KBM-7 (cell line): ENCODE measurements around the gene CRIM1.

Experiments used
- DNase-seq: peaks from one replicate; pipeline ENCODE4 v3.0.0-alpha.2; 2015
- in situ Hi-C: fragments of 300-500 bp; cut with MboI; formaldehyde crosslinking; loops from 2 replicates; pipeline ENCODE4 v1.14.3; 2020; ENCODE audit warnings: low sequenced_read_pairs, low pct_unique_long_range_greater_than_20kb, mixed read lengths

Gene CRIM1

DNA sequence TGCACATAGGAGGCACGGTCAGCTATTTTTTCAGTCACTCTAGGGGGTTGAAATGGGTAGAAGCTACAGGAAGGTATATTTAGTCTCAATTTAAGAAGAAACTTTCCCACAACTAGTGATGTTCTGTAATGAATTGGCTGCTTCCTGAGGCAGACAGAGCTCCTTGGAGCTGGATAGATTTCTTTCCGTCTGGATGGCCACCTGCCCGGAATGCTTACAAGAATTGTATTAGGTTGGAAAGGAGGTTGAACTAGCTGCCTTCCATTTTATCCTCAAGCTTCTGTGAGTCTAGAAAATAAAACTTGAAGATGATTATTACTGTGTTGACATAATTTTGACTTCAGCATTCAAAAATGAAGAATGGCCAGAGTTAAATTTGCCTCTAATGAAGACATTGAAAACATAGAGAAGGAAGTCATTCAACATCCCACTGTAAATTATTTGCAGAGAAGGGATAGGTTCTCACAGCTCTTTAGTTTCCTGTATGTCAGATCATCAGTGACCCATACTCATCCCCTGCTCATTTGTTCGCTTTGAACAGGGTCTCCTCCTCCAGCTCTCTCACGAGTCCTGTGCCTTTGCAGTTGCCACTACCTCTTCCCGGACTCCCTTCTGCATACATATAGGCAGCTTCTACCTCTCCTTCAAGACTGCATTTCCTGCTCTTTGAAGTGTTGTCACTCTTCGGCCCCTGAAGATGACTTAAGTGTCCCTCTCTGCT, 88.8 kb downstream of the CRIM1 start:
- no peak for DNase-seq
- in situ Hi-C loops: no loop called here

DNA sequence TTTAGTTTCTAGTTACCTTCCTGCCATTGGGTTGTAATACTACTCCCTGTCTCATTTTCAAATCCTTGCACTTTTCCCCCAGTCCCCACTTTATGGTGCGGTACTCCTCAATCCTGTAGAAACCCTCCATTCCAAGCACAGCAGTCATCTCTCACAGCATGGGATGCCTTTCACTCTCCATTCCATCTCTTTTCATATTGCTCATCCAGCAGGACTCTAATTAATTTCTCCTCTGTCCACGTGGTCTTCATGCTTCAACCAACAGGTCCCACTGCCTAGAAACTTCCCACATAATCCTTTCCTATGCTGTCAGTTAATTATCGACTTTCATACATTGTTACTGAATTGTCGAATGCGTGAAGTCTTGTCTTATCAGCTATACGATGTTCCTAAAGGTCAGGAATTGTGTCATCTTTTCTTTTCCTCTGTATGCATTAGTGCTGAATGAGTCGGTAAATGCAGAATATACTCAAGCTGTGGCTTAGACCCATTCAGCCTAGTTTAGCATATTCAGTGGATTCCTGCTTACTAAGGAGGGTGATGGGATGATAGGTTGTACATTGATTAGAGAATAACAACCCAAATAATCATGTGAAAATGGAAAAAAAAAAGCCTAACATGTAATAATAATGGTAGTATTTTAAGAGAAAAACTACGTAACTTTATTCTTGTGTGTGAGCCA, 89.7 kb downstream of the CRIM1 start:
- DNase-seq: no peak
- in situ Hi-C loops: no loop called here

DNA sequence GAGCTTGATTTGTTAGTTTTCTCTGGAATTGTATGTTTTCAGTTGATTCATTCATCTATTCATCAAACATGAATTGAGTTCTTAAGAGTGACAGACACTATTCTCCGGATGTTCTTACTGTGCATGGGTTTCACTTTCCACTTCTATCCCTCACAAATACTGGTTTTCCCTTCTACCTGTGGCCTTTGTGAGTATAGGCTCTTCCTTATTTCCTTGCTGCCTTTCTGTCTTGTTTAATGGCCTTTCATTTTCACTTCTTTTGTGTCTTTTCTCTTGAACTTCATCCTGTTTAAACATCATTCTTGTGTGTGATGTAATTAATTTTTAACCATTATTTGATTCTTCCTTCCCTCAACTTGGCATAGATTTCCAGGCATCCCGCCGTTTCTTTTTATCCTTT, 90.7 kb downstream of the CRIM1 start:
- in situ Hi-C loops: no loop called here
- no peak for DNase-seq

DNA sequence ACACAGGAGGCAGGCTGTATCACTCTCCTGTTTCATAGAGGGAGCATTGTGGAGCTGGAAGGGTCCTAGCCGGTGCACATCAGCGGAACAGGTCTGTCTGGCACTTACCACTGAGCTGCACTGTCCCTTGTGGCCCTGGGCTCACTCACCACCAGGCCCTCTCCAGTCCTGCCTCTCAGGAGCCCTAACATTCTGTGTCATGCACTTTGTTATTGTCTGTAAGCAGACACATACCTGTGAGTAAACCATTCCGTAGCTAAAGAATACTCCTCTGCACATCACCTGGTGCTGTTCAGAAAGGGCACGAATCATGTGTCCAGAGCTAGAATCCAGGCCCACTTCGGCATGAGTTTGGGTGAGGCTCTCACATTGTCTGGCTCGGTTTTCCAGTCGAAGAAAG, 93.6 kb downstream of the CRIM1 start:
- in situ Hi-C loops: no loop called here

DNA sequence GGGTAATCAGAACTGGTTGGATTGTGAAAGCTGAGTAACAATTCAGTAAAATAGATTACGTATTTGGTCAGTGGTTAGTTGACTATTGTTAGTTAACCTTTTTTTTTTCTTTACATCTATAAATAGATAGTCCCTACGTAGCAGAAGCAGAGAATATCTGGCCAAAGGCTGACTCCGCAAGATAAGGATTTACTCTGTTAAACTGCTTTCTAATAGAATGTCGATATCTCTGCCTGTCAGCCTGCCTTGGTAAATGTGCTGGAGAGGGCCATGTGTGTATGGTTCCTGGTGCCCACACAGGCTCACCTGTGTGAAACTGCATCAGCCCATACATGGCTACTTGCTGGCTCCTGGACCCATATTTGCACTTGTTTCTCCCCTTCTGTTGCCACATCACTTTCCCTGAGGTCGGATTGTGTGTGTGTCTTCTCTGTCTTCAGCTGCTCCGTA, 94.4 kb downstream of the CRIM1 start:
- in situ Hi-C loops: no loop called here
- no peak for DNase-seq

More for the DNA sequence above, 93.6 kb downstream of the CRIM1 start:
- no peak for DNase-seq

DNA sequence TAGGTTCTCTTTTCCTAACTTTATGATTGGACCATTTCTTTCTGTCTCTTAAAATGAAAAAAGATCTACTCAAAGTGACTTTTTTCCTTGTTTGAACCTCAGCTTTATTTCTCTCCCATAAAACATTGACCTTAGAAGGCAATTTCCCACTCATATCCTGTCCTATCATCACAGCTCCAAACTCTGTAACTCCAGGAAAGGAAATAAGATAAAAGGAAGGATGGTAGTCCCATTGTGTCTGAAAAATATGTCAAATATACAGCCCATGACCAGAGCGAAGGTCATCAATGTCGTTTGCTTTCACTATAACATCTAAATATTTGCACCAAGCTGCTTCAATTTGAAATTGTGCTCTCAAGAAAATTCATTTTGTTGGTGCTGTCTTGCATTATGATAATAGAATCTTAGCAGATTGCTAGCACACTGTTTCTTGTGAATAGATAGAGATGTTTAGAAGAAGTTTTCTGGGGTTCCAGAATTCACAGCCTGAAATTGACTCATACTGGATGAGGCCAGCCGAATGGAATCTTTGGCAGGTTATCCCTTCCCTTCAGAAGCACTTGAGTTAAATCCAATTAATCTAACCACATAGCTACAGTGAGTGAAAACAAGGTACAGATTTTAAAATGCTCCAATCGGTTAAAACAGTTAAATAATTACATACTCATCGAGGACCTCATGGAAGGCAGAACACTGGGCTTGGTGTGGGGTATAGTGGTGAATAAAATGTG, 95.1 kb downstream of the CRIM1 start:
- no peak for DNase-seq
- in situ Hi-C loops: no loop called here

DNA sequence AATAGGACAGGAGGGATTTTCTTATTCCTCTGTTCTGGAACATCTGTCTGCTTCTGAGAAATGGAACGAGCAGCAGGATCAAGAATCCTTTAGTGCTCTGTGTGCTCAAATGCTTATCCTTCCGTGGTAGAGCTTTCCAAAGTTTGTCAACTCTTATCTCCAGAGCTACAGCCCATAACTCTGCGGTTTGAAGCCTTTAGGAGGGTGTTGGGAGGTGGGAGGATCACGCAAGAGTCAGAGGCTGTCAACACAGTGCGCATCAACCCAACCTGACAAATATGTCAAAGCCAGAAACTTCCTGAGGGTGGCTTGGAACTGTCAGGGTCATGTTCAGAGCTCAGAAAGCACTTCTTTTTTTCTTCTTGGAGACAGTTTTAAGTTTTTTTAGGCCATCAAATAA, 95.9 kb downstream of the CRIM1 start:
- in situ Hi-C loops: no loop called here
- peak; percentile 84 for DNase-seq

DNA sequence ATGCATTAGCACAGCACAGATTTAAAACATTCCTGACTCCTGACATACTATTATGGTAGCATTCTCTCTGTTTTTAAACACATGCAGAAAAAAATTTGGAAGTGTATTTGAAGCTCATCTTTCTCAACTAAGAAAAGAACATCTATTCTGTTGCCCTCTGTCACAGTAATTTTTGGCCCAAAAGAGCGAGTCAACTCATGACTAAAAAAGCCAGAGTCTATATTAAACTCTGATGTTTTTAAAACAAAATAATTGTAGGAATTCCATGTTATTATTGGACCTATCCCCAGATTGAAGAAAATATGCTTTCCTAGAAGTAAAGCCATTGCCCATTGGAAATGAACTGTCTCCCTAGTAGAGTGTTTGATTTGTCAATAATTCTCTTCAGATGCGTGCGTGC, 96.7 kb downstream of the CRIM1 start:
- DNase-seq: no peak
- in situ Hi-C loops: no loop called here

DNA sequence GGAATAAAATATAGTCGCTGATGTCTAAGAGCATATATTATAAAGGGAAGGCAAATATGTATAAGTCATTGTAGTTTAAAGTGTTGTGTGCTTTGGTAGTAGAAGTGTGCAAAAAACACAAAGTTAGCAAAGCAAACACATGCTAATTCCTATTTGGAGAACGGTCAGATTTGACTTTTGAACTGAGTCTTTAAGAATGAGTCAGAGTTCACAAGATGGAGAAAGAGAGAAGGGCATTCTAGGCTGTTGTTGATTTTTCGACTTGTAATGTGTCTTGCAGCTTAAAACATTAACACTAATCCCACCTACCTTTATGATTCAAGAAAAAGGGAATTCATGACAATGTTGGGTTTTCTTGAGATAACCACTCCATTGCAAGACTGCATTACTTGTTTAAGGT, 98.1 kb downstream of the CRIM1 start:
- in situ Hi-C loops: no loop called here
- DNase-seq: no peak

DNA sequence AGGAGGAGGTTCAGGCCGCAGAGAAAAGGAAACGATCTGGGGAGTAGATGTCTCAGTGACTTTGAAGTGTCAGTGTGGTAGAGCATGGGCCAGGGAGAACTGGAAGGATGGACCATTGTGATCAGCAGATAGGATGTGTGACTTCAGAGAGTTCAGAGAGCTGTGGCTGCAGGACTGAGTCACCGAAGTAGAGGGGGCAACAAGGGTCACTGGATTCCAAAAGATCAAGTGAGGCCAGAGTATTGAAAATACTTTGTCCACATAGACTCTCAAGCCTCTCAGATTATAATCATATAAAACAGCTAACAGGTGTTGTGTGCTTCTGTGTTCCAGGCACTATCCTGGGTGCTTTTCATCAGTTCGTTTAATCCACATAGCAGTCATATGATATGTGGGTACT, 99.4 kb downstream of the CRIM1 start:
- no peak for DNase-seq
- in situ Hi-C loops: no loop called here

DNA sequence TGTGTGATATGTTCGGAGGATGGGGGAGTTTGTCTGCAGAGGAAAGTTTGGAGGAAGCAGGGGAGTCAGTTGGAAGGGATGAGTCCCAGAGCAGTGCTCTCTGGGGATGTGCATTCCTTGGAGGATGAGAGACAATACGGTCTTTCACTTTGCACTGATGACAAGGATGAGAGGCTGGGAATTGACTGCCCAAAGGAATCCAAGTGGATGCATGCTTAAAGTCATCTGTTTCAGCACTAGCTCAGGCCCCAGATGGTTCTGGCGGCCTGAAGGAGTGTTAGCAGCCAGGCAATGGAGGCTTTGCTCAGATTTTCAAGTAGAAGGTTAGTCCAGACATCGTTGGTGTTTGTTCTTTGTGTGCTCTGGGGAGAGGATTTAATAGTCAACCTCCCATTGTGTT, 100.2 kb downstream of the CRIM1 start:
- no peak for DNase-seq
- in situ Hi-C loops: no loop called here

DNA sequence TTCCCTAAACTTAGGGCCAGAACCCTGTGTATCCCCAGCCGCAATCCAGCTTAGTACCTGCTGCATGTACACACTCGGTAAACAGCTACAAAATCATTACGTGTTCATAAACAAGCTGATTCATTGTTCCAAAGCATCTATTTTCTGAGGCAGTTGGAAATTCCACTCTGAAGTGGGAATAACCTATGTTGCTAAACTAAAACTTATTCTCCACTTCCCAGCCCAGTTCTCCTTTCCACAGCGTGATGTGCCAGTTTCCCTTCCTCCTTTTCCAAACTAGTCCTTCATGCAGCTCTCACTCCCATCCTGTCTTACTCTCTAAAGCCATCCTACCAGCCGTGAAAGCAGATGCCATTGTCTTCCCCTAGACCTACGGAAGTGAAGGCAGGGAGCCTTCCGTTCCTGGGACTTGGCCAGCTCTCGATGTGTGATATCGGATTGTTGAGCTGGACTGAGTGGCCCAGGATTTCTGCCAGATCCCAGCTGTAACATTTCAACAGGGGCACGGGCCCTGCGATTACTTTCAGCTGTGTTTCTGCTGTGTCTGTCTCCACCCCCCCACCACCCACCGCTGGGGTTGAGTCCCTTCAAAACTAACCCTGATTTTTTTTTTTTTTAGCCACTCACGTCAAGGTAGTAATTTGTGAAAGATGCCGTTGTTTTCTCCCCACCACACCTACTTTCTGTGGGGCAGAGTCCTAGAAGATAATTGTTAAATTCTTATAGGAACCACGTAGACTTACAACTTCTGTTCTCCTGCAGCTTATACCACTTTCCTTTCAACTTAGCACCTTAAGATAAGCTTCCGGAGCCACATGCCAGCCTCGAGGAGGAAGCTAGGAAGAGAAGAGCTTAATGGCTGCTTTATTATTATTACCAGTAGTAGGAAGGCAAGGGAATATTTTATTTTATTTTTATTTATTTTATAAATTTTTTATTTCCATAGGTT, 100.9 kb downstream of the CRIM1 start:
- DNase-seq: no peak
- in situ Hi-C loops: no loop called here

DNA sequence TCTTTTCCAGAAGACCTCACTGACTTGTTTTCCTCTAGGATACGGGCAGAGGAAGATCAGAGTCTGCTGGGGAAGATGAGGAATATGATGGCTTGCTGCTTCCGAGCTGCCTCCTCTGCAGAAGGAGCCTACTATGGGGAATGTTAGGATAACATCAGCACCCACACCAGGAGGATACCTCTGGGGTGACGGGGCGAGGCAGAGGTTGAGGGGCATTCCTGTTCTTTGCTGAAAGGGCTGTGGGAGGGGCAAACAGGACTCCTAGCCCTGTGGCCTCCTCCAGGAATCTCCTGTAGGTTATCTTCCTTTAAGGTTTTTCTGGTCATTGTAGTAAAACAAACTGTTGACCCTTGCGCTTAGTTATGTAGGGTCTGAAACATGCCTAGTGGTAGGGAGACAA, 102.5 kb downstream of the CRIM1 start:
- in situ Hi-C loops: no loop called here
- DNase-seq: no peak

DNA sequence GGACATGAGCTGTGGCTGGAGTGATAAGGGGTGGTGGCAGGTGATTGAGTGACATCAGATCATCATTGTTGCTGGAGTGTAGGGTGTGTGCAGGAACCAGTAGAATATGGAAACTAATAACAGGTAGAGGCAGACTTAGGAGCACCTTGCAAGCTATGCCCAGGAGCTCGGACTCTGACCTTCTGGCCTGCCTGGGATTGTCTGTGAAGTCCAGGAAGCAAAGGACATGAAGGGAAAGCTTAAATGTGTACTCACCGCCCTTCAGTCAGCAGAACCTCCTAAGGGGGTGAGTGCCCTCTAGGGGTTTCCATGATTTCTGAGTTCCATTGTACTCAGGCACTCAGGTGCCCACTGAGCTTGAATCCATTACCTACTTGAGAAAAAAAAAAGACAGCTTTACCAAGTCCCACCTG, 104.2 kb downstream of the CRIM1 start:
- in situ Hi-C loops: no loop called here
- peak; percentile 32 for DNase-seq

DNA sequence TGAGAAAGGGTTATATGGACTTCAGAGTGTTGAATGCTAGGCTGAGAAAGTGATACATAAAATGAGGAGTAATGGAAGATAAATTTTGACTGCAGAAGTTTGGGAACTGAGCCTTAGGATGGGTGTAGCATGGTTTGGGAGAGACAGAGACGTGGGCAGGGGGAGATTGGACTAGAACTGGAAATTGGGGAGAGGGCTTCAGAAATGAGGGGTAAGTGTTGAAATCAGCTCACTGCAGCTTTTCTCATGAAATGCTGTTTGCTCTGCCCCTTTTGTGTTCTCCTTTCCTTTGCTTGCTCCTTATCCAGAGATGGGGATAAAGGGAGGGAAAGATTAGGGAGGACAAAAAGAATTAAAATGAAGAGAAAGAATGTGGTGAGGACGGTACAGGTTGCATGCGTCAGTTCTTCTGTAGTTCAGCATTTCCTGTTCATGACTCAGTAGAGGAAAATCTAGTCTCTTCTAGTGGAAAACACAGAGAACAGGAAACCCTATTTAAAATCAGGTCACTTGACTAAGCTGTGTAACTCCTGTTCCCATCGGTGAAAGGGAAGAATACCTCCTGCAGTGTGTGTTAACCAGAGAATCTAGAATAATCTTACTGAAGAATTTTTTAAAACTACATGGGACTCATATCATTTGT, 105.6 kb downstream of the CRIM1 start:
- DNase-seq: no peak
- in situ Hi-C loops: no loop called here

DNA sequence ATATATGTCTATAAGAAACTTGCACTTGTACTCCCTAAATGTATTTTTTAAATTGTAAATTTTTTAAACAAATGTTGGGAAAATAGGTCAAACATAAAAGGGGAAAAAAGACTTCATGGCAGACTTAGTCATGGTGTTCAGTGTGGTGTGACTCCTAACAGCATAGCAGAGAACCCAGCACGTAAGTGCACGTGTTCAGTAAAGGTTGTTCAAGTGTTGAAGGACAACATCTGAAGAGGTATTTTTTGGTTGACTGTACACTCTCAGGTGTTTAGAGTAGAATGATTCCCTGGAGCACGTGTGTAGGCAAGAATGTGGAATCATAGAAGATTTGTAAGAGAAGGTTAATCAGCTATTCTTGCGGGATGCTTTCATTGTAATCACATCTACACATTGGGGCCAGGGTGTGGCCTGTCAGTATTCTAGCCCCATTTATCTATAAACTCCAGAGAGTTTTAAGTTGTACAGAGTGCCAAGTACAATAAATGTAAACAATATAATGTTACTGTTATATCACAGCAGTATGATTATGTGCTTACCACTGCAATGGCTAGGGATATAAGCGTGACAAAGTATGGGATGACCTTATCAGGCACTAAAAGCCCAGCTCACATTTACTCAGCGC, 106.8 kb downstream of the CRIM1 start:
- in situ Hi-C loops: no loop called here

DNA sequence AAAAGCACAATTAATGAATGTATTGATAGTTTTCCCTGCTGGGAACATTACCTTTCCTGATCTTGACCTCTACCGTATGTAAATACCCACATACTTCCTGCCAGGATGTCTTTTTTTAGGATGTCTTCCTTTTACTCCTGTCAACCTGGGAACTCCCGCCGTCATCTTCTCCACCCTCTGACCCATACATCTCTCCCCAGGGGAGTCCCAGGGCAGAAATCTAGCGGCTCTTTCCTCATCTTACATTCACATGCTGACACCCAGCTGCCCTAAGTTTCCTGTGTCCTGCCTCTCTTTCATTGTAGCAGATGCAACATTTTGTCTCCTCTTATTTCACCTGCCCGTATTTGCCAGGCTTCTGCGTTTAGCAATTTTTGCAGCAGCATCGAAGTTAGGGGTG, 107.8 kb downstream of the CRIM1 start:
- in situ Hi-C loops: no loop called here
- DNase-seq: no peak

More for the DNA sequence above, 106.8 kb downstream of the CRIM1 start:
- no peak for DNase-seq

DNA sequence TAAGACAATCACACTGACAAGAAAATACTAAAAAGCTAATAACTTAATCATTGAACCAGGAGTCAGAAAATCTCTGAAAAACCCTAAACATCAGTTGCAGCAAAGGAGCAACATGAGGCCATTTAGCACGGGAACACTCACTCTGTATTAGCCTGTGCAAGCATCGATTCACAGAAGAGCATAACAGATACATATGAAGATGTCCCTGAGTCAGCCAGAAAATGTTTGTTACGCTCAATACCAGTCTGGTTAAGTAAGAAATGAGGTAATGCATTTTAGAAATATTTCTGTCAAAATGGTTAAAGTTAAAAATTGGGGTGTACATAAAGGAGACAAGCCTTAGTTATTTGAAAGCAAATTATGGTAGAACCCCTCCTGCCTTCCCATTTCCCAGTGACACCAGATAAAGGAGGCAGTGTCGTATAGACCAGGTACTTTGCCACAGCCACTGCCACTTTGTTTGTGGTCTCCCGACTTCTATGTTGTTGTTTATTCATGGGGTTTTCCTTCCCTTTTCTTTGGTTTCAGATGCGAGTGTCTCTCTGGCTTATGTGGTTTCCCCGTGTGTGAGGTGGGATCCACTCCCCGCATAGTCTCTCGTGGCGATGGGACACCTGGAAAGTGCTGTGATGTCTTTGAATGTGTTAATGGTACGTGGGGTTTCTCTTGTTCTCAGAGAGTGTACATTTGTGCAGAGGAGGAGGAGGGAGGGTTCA, 108.6 kb downstream of the CRIM1 start:
- no peak for DNase-seq
- in situ Hi-C loops: no loop called here
